Right lobe of liver (tissue), 6 donors: ENCODE measurements around the gene LTN1. TPM values are rescaled to one million over a fixed set of nuclear protein-coding genes. Genes with fewer than 3 reads are reported as not detected.
"Not testable (repeated sequence)": the region's sequence is repeated elsewhere in the genome, so short reads cannot be mapped to it uniquely, and the experiment has no call there.

Experiments used
- ATAC-seq, 4 donors: fragments of 200-7000 bp; cut with Tn5 transposase; one replicate each; pipeline ENCODE4 v1.9.1; 2020; ENCODE audit warnings: mild to moderate bottlenecking in 4 of 4, moderate library complexity in 4 of 4
- DNase-seq, 3 donors: peaks; one replicate each; pipeline ENCODE4 v3.0.0-alpha.2; 2020
- H3K27ac ChIP-seq, 3 donors: fragments of 200-600 bp; one replicate each; pipeline ENCODE4 v1.8.0; 2022
- H3K27me3 ChIP-seq, 2 donors: fragments of 200-600 bp; one replicate each; pipeline ENCODE4 v1.8.0; 2022
- H3K36me3 ChIP-seq, 4 donors: fragments of 200-600 bp; sonication (generic) in 1 of 4; one replicate each; pipeline versions ENCODE4 v1.5.1 to v1.8.0; 2017 to 2022; ENCODE audit warnings: control low read depth in 1 of 4
- H3K4me1 ChIP-seq, 4 donors: fragments of 200-600 bp; sonication (generic) in 1 of 4; one replicate each; pipeline versions ENCODE4 v1.5.1 to v1.8.0; 2017 to 2022; ENCODE audit warnings: control low read depth in 1 of 4
- H3K4me3 ChIP-seq, 3 donors: fragments of 200-600 bp; one replicate each; pipeline ENCODE4 v1.8.0; 2022
- H3K9me3 ChIP-seq, 4 donors: fragments of 200-600 bp; sonication (generic) in 1 of 4; one replicate each; pipeline versions ENCODE4 v1.5.1 to v1.8.0; 2017 to 2022; ENCODE audit warnings: control low read depth in 1 of 4
- CTCF ChIP-seq, 4 donors: fragments of 200-600 bp in 3 of 4; fragments of 450-650 bp in 1 of 4; IDR thresholded peaks; one replicate each; pipeline versions ENCODE4 v1.5.1 to v1.8.0; 2016 to 2022; ENCODE audit warnings: antibody characterized with exemption in 4 of 4, mild to moderate bottlenecking in 2 of 4
- POLR2A ChIP-seq: fragments of 450-650 bp; IDR thresholded peaks from one replicate; pipeline ENCODE4 v1.6.1; 2017; ENCODE audit warnings: antibody characterized with exemption, mild to moderate bottlenecking
- WGBS: methylation state at CpG from one replicate; pipeline ENCODE4 v1.1.6; 2018; ENCODE audit warnings: low coverage, low lambda C conversion rate; ENCODE audit not compliant: insufficient coverage; ENCODE audit errors: missing lambda C conversion rate; 5-methylcytosine and 5-hydroxymethylcytosine counted together
- intact Hi-C, 2 donors: fragments of 100-400 bp; cut with DNase I; formaldehyde crosslinking; loops; one replicate each; pipeline versions ENCODE4 v1.11.2 to v1.14.1; 2022
- total RNA-seq, 6 experiments: library from RNA; depleted of rRNA in 2 of 6; stranded (reverse); fragments of >200 nt in 2 of 6; fragmentation: NEBNext Ultra II Directional in 3 of 6; extraction: Animal tissue kit (Norgen Biotek cat#: 25700) in 3 of 6; gene quantifications; one replicate each; pipeline versions ENCODE4 v1.1.0 to v1.2.4, GENCODE V29; 2016 to 2023
- donor health status: DM: no; HTN: yes; CAD: no.
- donor health status: DM: no; HTN: no; CAD: no.
- donor health status: DM: no; HTN: no; CAD: no.
- donor health status: DM: no; HTN: yes; CAD: no.
- donor health status: DM: no; HTN: yes; CAD: no.

LTN1 gene
- total RNA-seq, 6 experiments from 2014 or later: 10.7 to 13.9 (median 12.7) TPM

- DNase-seq: no peak
- Histone ChIP-seq H3K36me3 (peaks cover 0 to 25% (median 4%) of the 10 kb centered on the region in 4 donors), H3K27me3 (no peaks in the 10 kb centered on the region), H3K27ac (no peak overlapping the region), H3K4me3 (no peak overlapping the region), H3K4me1 (peaks cover 0 to 8% (median 0%) of the 10 kb centered on the region in 4 donors), H3K9me3 (no peaks in the 10 kb centered on the region)
- ATAC-seq: no peak
- intact Hi-C loops: no loop called here
- TF ChIP-seq POLR2A: no peak
- WGBS: 96% methylated on average over 2 of the region's 2 CpGs
Measured at GRCh38 chr21:28936721-28937120, 56.0 kb downstream of the LTN1 start.

GRCh38 chr21:28936036-28936435 is 56.6 kb downstream of the LTN1 start:
- Histone ChIP-seq H3K4me3 (no peak overlapping the region), H3K36me3 (peaks cover 0 to 23% (median 4%) of the 10 kb centered on the region in 4 donors), H3K9me3 (no peaks in the 10 kb centered on the region), H3K27ac (no peak overlapping the region), H3K27me3 (no peaks in the 10 kb centered on the region), H3K4me1 (peaks cover 0 to 8% (median 0%) of the 10 kb centered on the region in 4 donors)
- 92% methylated on average over 1 of the region's 1 CpG for WGBS
- TF ChIP-seq CTCF (IDR thresholded peaks at IDR 0.05): no peak
- DNase-seq (no peak), ATAC-seq (no peak)
- intact Hi-C loops: no loop called here

GRCh38 chr21:28932717-28933116 is 60.0 kb downstream of the LTN1 start:
- TF ChIP-seq CTCF (IDR thresholded peaks at IDR 0.05) (no peak), POLR2A (no peak)
- no peak overlapping the region for H3K4me3 ChIP-seq
- peaks cover 0 to 8% (median 0%) of the 10 kb centered on the region in 4 donors for H3K4me1 ChIP-seq
- intact Hi-C loops: no loop called here
- H3K36me3 ChIP-seq: peaks cover 0 to 24% (median 5%) of the 10 kb centered on the region in 4 donors
- H3K9me3 ChIP-seq: no peaks in the 10 kb centered on the region
- WGBS: 75% methylated on average over 2 of the region's 2 CpGs
- H3K27ac ChIP-seq: no peak overlapping the region
- DNase-seq (no peak), ATAC-seq (no peak)
- H3K27me3 ChIP-seq: no peaks in the 10 kb centered on the region

DNA sequence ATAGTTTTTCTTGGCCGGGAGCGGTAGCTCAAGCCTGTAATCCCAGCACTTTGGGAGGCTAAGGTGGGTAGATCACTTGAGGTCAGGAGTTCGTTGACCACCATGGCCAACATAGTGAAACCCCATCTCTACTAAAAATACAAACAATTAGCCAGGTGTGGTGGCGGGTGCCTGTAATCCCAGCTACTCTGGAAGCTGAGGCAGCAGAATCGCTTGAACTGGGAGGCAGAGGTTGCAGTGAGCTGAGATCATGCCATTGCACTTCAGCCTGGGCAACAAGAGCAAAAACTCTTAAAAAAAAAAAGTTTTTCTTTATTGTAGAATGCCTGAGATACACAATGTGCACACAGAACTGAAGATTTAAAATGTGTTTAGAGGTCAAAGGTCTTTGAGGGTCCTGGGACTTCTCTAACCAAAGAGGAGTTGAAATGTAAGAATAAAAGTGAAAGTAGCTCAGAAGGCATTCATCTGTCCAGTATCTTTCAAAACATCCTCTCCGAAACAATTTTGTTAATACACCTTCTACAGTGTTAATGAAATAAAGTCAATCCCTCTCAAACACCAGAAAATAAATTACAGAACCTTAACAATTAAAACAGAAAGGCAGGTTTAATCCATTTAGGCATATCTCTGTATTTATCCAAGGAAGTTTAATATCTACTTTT is 60.8 kb downstream of the LTN1 start:
- H3K27me3 ChIP-seq, intact Hi-C loops, DNase-seq, H3K9me3 ChIP-seq, H3K4me3 ChIP-seq, H3K4me1 ChIP-seq: not testable (repeated sequence)
- ATAC-seq: peak in 3 of 4 donors; percentile 38 to 56 (median 45)
- H3K36me3 ChIP-seq: peaks cover 0 to 24% (median 5%) of the 10 kb centered on the region in 4 donors
- 45% methylated on average over 6 of the region's 6 CpGs for WGBS
- peak overlapping the region in 1 of 3 donors; percentile 12 for H3K27ac ChIP-seq

DNA sequence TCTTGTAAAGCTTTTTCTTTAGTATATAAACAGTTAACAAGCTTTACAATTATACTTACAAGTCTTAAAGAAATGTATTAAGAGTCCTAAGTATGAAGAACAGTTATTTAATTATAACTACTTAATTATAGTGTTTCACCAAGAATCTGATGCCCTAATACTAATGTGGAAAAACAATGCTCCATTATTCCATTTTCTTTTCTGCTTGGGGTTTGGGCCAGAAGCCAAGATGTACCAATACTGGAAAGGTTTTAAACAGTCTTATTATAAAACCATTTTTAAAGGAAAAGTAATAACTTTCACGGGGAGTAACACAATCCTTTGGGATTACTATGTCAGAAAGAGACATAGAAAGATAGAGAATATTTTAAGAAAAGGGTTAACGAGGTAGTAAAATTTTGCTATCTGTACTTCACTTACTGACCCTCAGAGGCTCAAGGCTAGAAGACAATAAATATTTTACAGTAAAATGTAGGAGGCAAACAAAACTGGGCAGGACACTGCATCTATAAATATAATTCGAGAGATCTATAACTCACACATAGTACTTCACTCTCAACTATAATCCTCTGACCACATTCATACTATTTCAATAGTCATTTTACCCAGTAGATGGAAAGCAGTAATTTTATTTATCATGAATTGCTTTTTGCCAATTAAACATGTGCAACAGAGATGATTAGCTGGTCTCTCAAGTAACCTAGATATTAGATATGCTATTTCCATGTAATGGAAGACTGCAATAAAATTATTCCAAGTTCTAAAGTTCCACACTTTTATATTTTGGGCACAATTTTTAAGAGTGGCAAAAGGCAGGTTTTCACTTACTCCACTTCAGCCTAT is 63.9 kb downstream of the LTN1 start:
- no peak for TF ChIP-seq CTCF (IDR thresholded peaks at IDR 0.05)
- no peak for TF ChIP-seq POLR2A
- no peaks in the 10 kb centered on the region for H3K9me3 ChIP-seq
- DNase-seq: no peak
- WGBS: 86% methylated on average over 3 of the region's 3 CpGs
- H3K4me1 ChIP-seq: peaks cover 0 to 8% (median 3%) of the 10 kb centered on the region in 4 donors
- H3K27me3 ChIP-seq: no peaks in the 10 kb centered on the region
- no peak for ATAC-seq
- intact Hi-C loops: no loop called here
- H3K4me3 ChIP-seq: no peak overlapping the region
- peaks cover 0 to 9% (median under 1%) of the 10 kb centered on the region in 4 donors for H3K36me3 ChIP-seq
- no peak overlapping the region for H3K27ac ChIP-seq
